GM21360 (cell line): ENCODE results near the gene FOXE3.
"Not testable (repeated sequence)": the region's sequence is repeated elsewhere in the genome, so short reads cannot be mapped to it uniquely, and the experiment has no call there.

ENCODE experiments used
- ATAC-seq: cut with Tn5 transposase; IDR thresholded peaks from one replicate; pipeline ENCODE4 v1.9.1; 2021; ENCODE audit warnings: mild to moderate bottlenecking, moderate library complexity; ENCODE audit not compliant: unreplicated experiment

FOXE3 gene

GRCh38 chr1:47444562-47445465, 28.7 kb downstream of the FOXE3 start:
- no peak for ATAC-seq

- no peak for ATAC-seq
Observed at GRCh38 chr1:47445823-47446550, 29.9 kb downstream of the FOXE3 start.

GRCh38 chr1:47448462-47449222, 32.6 kb downstream of the FOXE3 start:
- ATAC-seq = no peak

GRCh38 chr1:47449822-47450552, 33.9 kb downstream of the FOXE3 start:
- no peak for ATAC-seq

GRCh38 chr1:47450606-47451005, 34.5 kb downstream of the FOXE3 start:
- no peak for ATAC-seq

GRCh38 chr1:47452426-47452825, 36.3 kb downstream of the FOXE3 start:
- ATAC-seq = no peak

GRCh38 chr1:47453910-47454309, 37.8 kb downstream of the FOXE3 start:
- ATAC-seq = not testable (repeated sequence)

- no peak for ATAC-seq
Observed at GRCh38 chr1:47456250-47456649, 40.2 kb downstream of the FOXE3 start.

GRCh38 chr1:47457547-47457946, 41.5 kb downstream of the FOXE3 start:
- ATAC-seq = not testable (repeated sequence)

GRCh38 chr1:47459253-47459788, 43.2 kb downstream of the FOXE3 start:
- no peak for ATAC-seq

- no peak for ATAC-seq
Observed at GRCh38 chr1:47460040-47460439, 44.0 kb downstream of the FOXE3 start.

- ATAC-seq = no peak
Observed at GRCh38 chr1:47460456-47460855, 44.4 kb downstream of the FOXE3 start.

- no peak for ATAC-seq
Observed at GRCh38 chr1:47465605-47466004, 49.5 kb downstream of the FOXE3 start.
